A549 (cell line): ENCODE data around the gene GAMT.

ENCODE experiments used
- CBX8 ChIP-seq: fragments of 200-600 bp; sonication (generic); IDR thresholded peaks from 2 replicates; pipeline ENCODE4 v1.6.1; 2016
- CEBPB ChIP-seq, 2 experiments: fragments of >200 bp in 1 of 2; sonication (Bioruptor Twin) in 1 of 2; formaldehyde crosslinking in 1 of 2; IDR thresholded peaks; 2 replicates each; pipeline ENCODE4 v1.6.1; 2012 to 2016
- CTCF ChIP-seq: fragments of >200 bp; sonication (Bioruptor Twin); formaldehyde crosslinking; IDR thresholded peaks from 3 replicates; pipeline ENCODE4 v1.5.1; 2016
- EP300 ChIP-seq, 2 experiments: fragments of >200 bp; sonication (Bioruptor Twin); formaldehyde crosslinking; IDR thresholded peaks; 2 replicates in 1 of 2; 3 replicates in 1 of 2; pipeline ENCODE4 v1.6.1; 2016 to 2017
- KDM1A ChIP-seq: fragments of 200-600 bp; sonication (generic); IDR thresholded peaks from 2 replicates; pipeline ENCODE4 v1.6.1; 2016; ENCODE audit warnings: low read depth, mild to moderate bottlenecking
- MAX ChIP-seq: IDR thresholded peaks from 2 replicates; pipeline ENCODE4 v1.6.1; 2012
- MAZ ChIP-seq: fragments of 150-350 bp; IDR thresholded peaks from 2 replicates; pipeline ENCODE4 v1.6.1; 2014; ENCODE audit warnings: antibody characterized with exemption, low read depth, low read length, borderline replicate concordance
- PHF8 ChIP-seq: fragments of 200-600 bp; sonication (generic); IDR thresholded peaks from 2 replicates; pipeline ENCODE4 v1.6.1; 2016; ENCODE audit warnings: low read depth, mild to moderate bottlenecking, antibody characterized with exemption, moderate library complexity, borderline replicate concordance
- POLR2A ChIP-seq: IDR thresholded peaks from 2 replicates; pipeline ENCODE4 v1.6.1; 2012; ENCODE audit warnings: mild to moderate bottlenecking, low read length
- POLR2AphosphoS2 ChIP-seq: conservative IDR thresholded peaks from 2 replicates; pipeline ENCODE4 v1.6.1; 2012; ENCODE audit warnings: low read length, improper control_type of control experiment, inconsistent platforms
- REST ChIP-seq: fragments of 200-600 bp; sonication (generic); IDR thresholded peaks from 2 replicates; pipeline ENCODE4 v1.6.1; 2016; ENCODE audit warnings: antibody characterized with exemption, mild to moderate bottlenecking, moderate library complexity
- SREBF2 ChIP-seq: fragments of 450-650 bp; IDR thresholded peaks from 2 replicates; pipeline ENCODE4 v1.6.1; 2014; ENCODE audit warnings: mild to moderate bottlenecking, moderate library complexity
- ZFP36 ChIP-seq: fragments of 450-650 bp; IDR thresholded peaks from 2 replicates; pipeline ENCODE4 v1.6.1; 2014; ENCODE audit warnings: borderline replicate concordance; ENCODE audit not compliant: partially characterized antibody

GRCh38 chr19:1421958-1422305 is 20.6 kb upstream of the GAMT start:
- TF ChIP-seq CTCF (no peak), EP300 (IDR thresholded peaks at IDR 0.05) (no peak), MAZ (no peak), POLR2A (no peak), PHF8 (no peak), MAX (no peak), REST (no peak), SREBF2 (no peak), ZFP36 (no peak), KDM1A (no peak), CBX8 (no peak), CEBPB (IDR thresholded peaks at IDR 0.05) (no peak), POLR2AphosphoS2 (no peak)
